SK-N-SH (cell line): ENCODE measurements around the gene CBLN4. TPM values are rescaled to one million over a fixed set of nuclear protein-coding genes. Genes with fewer than 3 reads are reported as not detected.

Experiments used
- CTCF ChIA-PET: fragments of 300-600, 350-600 bp; formaldehyde crosslinking; extraction: SDS; loops from one replicate; lab custom pipeline; 2021; lab: Yijun Ruan, JAX
- POLR2A ChIA-PET: fragments of 350-600 bp; sonication (Branson Sonifier 250); formaldehyde crosslinking; extraction: SDS; loops from one replicate; lab custom pipeline; 2020; ENCODE audit warnings: antibody characterized with exemption, inconsistent platforms; lab: Yijun Ruan, JAX
- DNase-seq: peaks from one replicate; pipeline ENCODE4 v3.0.0; 2012
- H2AFZ ChIP-seq: fragments of 200-600 bp; sonication (generic); 2 replicates; pipeline ENCODE4 v1.8.1; 2016; ENCODE audit warnings: antibody characterized with exemption, mild to moderate bottlenecking, low read depth
- H3F3A ChIP-seq: fragments of 200-600 bp; sonication (generic); replicated peaks from 2 replicates; pipeline ENCODE3; 2016; ENCODE audit warnings: antibody characterized with exemption, mild to moderate bottlenecking; ENCODE audit not compliant: insufficient read depth
- H3K27ac ChIP-seq, 2 experiments: fragments of 200-500 bp in 1 of 2; fragments of 200-600 bp in 1 of 2; sonication (Bioruptor generic) in 1 of 2; sonication (generic), shearing (Covaris generic) in 1 of 2; 2 replicates each; pipeline versions ENCODE4 v1.5.1 to v1.6.1; 2014 to 2016; ENCODE audit warnings: low read depth in 2 of 2, inconsistent platforms in 1 of 2, low read length in 1 of 2, mild to moderate bottlenecking in 1 of 2, mixed read lengths in 1 of 2
- H3K27me3 ChIP-seq: fragments of 200-600 bp; sonication (generic), shearing (Covaris generic); 2 replicates; pipeline ENCODE4 v1.6.1; 2016; ENCODE audit warnings: mixed run types; ENCODE audit not compliant: insufficient read depth
- H3K36me3 ChIP-seq, 2 experiments: fragments of 200-500 bp in 1 of 2; fragments of 200-600 bp in 1 of 2; sonication (Bioruptor generic) in 1 of 2; sonication (generic) in 1 of 2; replicated peaks in 1 of 2; 2 replicates each; pipeline versions ENCODE3 to v1.5.1; 2014 to 2016; ENCODE audit warnings: low read length in 1 of 2, mild to moderate bottlenecking in 1 of 2; ENCODE audit not compliant: insufficient read depth in 2 of 2, control insufficient read depth in 1 of 2
- H3K4me1 ChIP-seq, 2 experiments: fragments of 200-500 bp in 1 of 2; fragments of 200-600 bp in 1 of 2; sonication (Bioruptor generic) in 1 of 2; sonication (generic), shearing (Covaris generic) in 1 of 2; 2 replicates each; pipeline versions ENCODE4 v1.5.1 to v1.6.1; 2014 to 2016; ENCODE audit warnings: low read depth in 1 of 2, low read length in 1 of 2, mixed run types in 1 of 2; ENCODE audit not compliant: insufficient read depth in 2 of 2, control insufficient read depth in 1 of 2
- H3K4me2 ChIP-seq: fragments of 200-600 bp; sonication (generic), shearing (Covaris generic); 2 replicates; pipeline ENCODE4 v1.6.1; 2017; ENCODE audit warnings: mixed run types
- H3K4me3 ChIP-seq, 2 experiments: fragments of 200-500 bp in 1 of 2; fragments of 200-600 bp in 1 of 2; sonication (Bioruptor generic) in 1 of 2; sonication (generic), shearing (Covaris generic) in 1 of 2; 2 replicates each; pipeline versions ENCODE4 v1.5.1 to v1.8.1; 2014 to 2016; ENCODE audit warnings: low read depth in 2 of 2, inconsistent platforms in 1 of 2, low read length in 1 of 2, mild to moderate bottlenecking in 1 of 2, mixed read lengths in 1 of 2, moderate library complexity in 1 of 2
- H3K79me2 ChIP-seq: fragments of 200-600 bp; sonication (generic); 2 replicates; pipeline ENCODE4 v1.8.1; 2017; ENCODE audit warnings: mild to moderate bottlenecking; ENCODE audit not compliant: insufficient read depth
- H3K9ac ChIP-seq: fragments of 200-600 bp; sonication (generic); 2 replicates; pipeline ENCODE4 v1.6.1; 2017; ENCODE audit warnings: mixed run types
- H3K9me2 ChIP-seq: fragments of 200-600 bp; sonication (generic); 2 replicates; pipeline ENCODE4 v1.6.1; 2017; ENCODE audit warnings: mixed run types
- H3K9me3 ChIP-seq: fragments of 200-600 bp; sonication (generic); 2 replicates; pipeline ENCODE4 v1.6.1; 2017; ENCODE audit warnings: mixed run types, mild to moderate bottlenecking, moderate library complexity
- H4K20me1 ChIP-seq: fragments of 200-600 bp; sonication (generic); 2 replicates; pipeline ENCODE4 v1.6.1; 2017; ENCODE audit warnings: mild to moderate bottlenecking, mixed run types; ENCODE audit not compliant: insufficient read depth
- FOXJ3 ChIP-seq: sonication (generic); formaldehyde crosslinking; IDR thresholded peaks from 2 replicates; pipeline ENCODE4 v1.5.1; 2020; ENCODE audit warnings: mild to moderate bottlenecking, missing genetic modification reagents
- FOXM1 ChIP-seq: IDR thresholded peaks from 2 replicates; pipeline ENCODE4 v1.4.0; 2012; ENCODE audit warnings: low read depth, mild to moderate bottlenecking
- GABPA ChIP-seq: IDR thresholded peaks from 2 replicates; pipeline ENCODE4 v1.4.0; 2012; ENCODE audit warnings: low read depth, mild to moderate bottlenecking
- JUND ChIP-seq: IDR thresholded peaks from 2 replicates; pipeline ENCODE4 v1.4.0; 2012
- POLR2AphosphoS5 ChIP-seq: IDR thresholded peaks from 2 replicates; pipeline ENCODE4 v1.6.1; 2012; ENCODE audit warnings: low read depth, low read length
- RAD21 ChIP-seq: IDR thresholded peaks from 2 replicates; pipeline ENCODE4 v1.6.1; 2012; ENCODE audit warnings: mild to moderate bottlenecking, low read length
- RXRA ChIP-seq: IDR thresholded peaks from 2 replicates; pipeline ENCODE4 v1.4.0; 2012; ENCODE audit warnings: low read depth, mild to moderate bottlenecking, borderline replicate concordance
- SIN3A ChIP-seq: IDR thresholded peaks from 2 replicates; pipeline ENCODE4 v1.6.1; 2012; ENCODE audit warnings: low read depth, mild to moderate bottlenecking, low read length, moderate library complexity, borderline replicate concordance
- TCF12 ChIP-seq: IDR thresholded peaks from 2 replicates; pipeline ENCODE4 v1.4.0; 2012
- WGBS: methylation state at CpG from one replicate; pipeline ENCODE4 v1.1.6; 2017; ENCODE audit warnings: low lambda C conversion rate; 5-methylcytosine and 5-hydroxymethylcytosine counted together
- polyA plus RNA-seq, 3 experiments: library from polyadenylated mRNA; depleted of rRNA; stranded (reverse); fragments of >200 nt; gene quantifications; 2 replicates each; pipeline ENCODE4 v1.2.3, GENCODE V29; 2012

CBLN4 gene
- 0.02 TPM in 1 of 2 replicates, not detected in the other for polyA plus RNA-seq (2012; rRNA removed)
- 0.03 TPM in 2 replicates for polyA plus RNA-seq (2012; cell fraction: cytosol; rRNA removed)
- polyA plus RNA-seq (2012; cell fraction: nucleus; rRNA removed) = not detected in 2 replicates

- Histone ChIP-seq H3K9ac (no peak within 1 kb of the TSS), H3K4me3 (peak within 1 kb of the TSS in 1 of 2 experiments; percentile 37; a peak in 2 of 4 replicates), H3K79me2 (no peaks in the 10 kb centered on the region), H3K9me3 (no peaks in the 10 kb centered on the region), H3K4me1 (peaks cover 0 to 19% of the 10 kb centered on the region in 2 experiments; a peak in 1 of 4 replicates), H3K4me2 (no peak within 1 kb of the TSS), H3K9me2 (no peaks in the 10 kb centered on the region), H4K20me1 (no peaks in the 10 kb centered on the region), H3F3A (no peaks in the 10 kb centered on the region), H3K27me3 (no peaks in the 10 kb centered on the region), H2AFZ (no peak within 1 kb of the TSS), H3K36me3 (no peaks in the 10 kb centered on the region), H3K27ac (no peak within 1 kb of the TSS)
- ChIA-PET POLR2A (no interaction called here), CTCF (interaction anchor here (1.1 to 1.9 kb wide), 2 partner anchors 12 to 28 kb away, joined by 3 to 7 read pairs; no protein-coding TSS in a partner anchor)
- 13% methylated on average over 10 of the region's 29 CpGs for WGBS
- TF ChIP-seq POLR2AphosphoS5 = no peak
- TF ChIP-seq GABPA = no peak
- no peak for TF ChIP-seq TCF12
- TF ChIP-seq RAD21 = no peak
- TF ChIP-seq FOXJ3 = no peak
- TF ChIP-seq SIN3A = no peak
- DNase-seq = no peak
Observed at GRCh38 chr20:56005389-56005715, at the start of gene CBLN4. Gene CBLN4 (minus strand): TSS chr20:56005519. CDS start chr20:56004171, 1,348 bp downstream.

DNA sequence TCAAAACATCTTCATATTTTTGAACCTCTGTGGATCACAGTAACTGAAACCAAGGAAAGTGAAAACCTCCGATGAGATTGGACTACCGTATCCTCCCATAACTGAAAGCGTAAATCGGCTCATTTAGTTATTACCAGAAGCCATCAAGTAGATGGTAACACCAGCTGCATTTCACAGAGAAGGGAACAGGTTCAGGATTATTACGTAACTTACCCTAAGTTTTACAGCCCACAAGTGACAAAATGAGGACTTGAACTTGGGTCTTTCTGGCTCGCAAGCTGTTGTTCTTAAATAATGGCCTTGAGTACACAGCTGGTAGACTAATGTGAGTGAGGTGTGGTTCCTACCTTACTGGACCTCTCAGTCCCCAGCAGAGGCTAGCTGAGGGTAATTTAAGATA, 37.9 kb upstream of the CBLN4 start:
- no peaks in the 10 kb centered on the region for H3K27me3 ChIP-seq
- peaks cover 4% of the 10 kb centered on the region; the same call in 1 of the 2 replicates for H3K9me3 ChIP-seq
- H3K27ac ChIP-seq = no peak overlapping the region
- H2AFZ ChIP-seq = no peak overlapping the region
- no peaks in the 10 kb centered on the region for H3K36me3 ChIP-seq
- no peak for TF ChIP-seq FOXM1
- no peak for TF ChIP-seq RXRA
- CTCF ChIA-PET = interaction anchor here (0.7 kb wide), 1 partner anchor 10 kb away, joined by 3 read pairs; no protein-coding TSS in a partner anchor
- no peaks in the 10 kb centered on the region for H3K4me1 ChIP-seq
- no peaks in the 10 kb centered on the region for H4K20me1 ChIP-seq
- H3K4me2 ChIP-seq = no peak overlapping the region
- POLR2A ChIA-PET = no interaction called here
- WGBS = 34% methylated on average over 6 of the region's 6 CpGs
- H3K4me3 ChIP-seq = no peak overlapping the region
- H3K9ac ChIP-seq = no peak overlapping the region
- no peak for DNase-seq
- H3K9me2 ChIP-seq = no peaks in the 10 kb centered on the region
- H3K79me2 ChIP-seq = no peaks in the 10 kb centered on the region
- no peaks in the 10 kb centered on the region for H3F3A ChIP-seq

GRCh38 chr20:56032251-56032650, 26.9 kb upstream of the CBLN4 start:
- H3K27me3 ChIP-seq = no peaks in the 10 kb centered on the region
- H3K4me1 ChIP-seq = no peaks in the 10 kb centered on the region
- DNase-seq = no peak
- no peak overlapping the region for H3K9ac ChIP-seq
- no peaks in the 10 kb centered on the region for H3K79me2 ChIP-seq
- H3K9me2 ChIP-seq = no peaks in the 10 kb centered on the region
- 7% methylated on average over 3 of the region's 3 CpGs for WGBS
- POLR2A ChIA-PET = no interaction called here
- H3K4me3 ChIP-seq = no peak overlapping the region
- CTCF ChIA-PET = no interaction called here
- no peaks in the 10 kb centered on the region for H3F3A ChIP-seq
- H3K4me2 ChIP-seq = no peak overlapping the region
- no peaks in the 10 kb centered on the region for H4K20me1 ChIP-seq
- TF ChIP-seq JUND (no peak), TCF12 (no peak)
- no peak overlapping the region for H2AFZ ChIP-seq
- H3K27ac ChIP-seq = no peak overlapping the region
- no peaks in the 10 kb centered on the region for H3K36me3 ChIP-seq
- H3K9me3 ChIP-seq = peaks cover 9% of the 10 kb centered on the region; the same call in 1 of the 2 replicates
